Hematopoietic multipotent progenitor cell treated with erythropoietin and hydrocortisone succinate and interleukin-3 and kit ligand, for 8 days (in vitro differentiated cells): ENCODE results near the gene LGALS3.

ENCODE experiments used
- DNase-seq: peaks from one replicate; pipeline ENCODE4 v3.0.0-alpha.2; 2015

Gene LGALS3

GRCh38 chr14:55194656-55195355 is 65.8 kb downstream of the LGALS3 start:
- no peak for DNase-seq
